K562 (cell line): ENCODE results near the gene SYNJ2. TPM values are rescaled to one million over a fixed set of nuclear protein-coding genes. Genes with fewer than 3 reads are reported as not detected.

Source experiments
- AFF1 ChIP-seq, 2 experiments: fragments of 450-650 bp; IDR thresholded peaks; 2 replicates each; pipeline ENCODE4 v1.6.1; 2018; ENCODE audit warnings: mild to moderate bottlenecking in 2 of 2, low read depth in 1 of 2; ENCODE audit not compliant: partially characterized antibody in 2 of 2
- ATF1 ChIP-seq, 2 experiments: fragments of 450-650 bp in 1 of 2; IDR thresholded peaks; 2 replicates each; pipeline ENCODE4 v1.6.1; 2016; ENCODE audit warnings: missing compliant biosample characterization in 1 of 2, missing genetic modification characterization in 1 of 2
- ATF2 ChIP-seq: sonication (generic); formaldehyde crosslinking; IDR thresholded peaks from 2 replicates; pipeline ENCODE4 v1.8.1; 2022; ENCODE audit warnings: missing genetic modification reagents
- ATF7 ChIP-seq: fragments of 450-650 bp; IDR thresholded peaks from 2 replicates; pipeline ENCODE4 v1.7.1; 2014; ENCODE audit warnings: mild to moderate bottlenecking, moderate library complexity
- JUND ChIP-seq, 2 experiments: IDR thresholded peaks; 2 replicates in 1 of 2; 3 replicates in 1 of 2; pipeline ENCODE4 v1.6.1; 2011; ENCODE audit warnings: borderline replicate concordance in 2 of 2, low read depth in 2 of 2, low read length in 2 of 2, improper control_type of control experiment in 1 of 2, missing biosample characterization in 1 of 2, missing genetic modification characterization in 1 of 2, missing genetic modification reagents in 1 of 2
- KHSRP ChIP-seq: fragments of 450-650 bp; IDR thresholded peaks from 2 replicates; pipeline ENCODE4 v1.6.1; 2017
- LEF1 ChIP-seq: fragments of 450-650 bp; IDR thresholded peaks from 2 replicates; pipeline ENCODE4 v1.6.1; 2016; ENCODE audit warnings: mild to moderate bottlenecking
- MAFK ChIP-seq: IDR thresholded peaks from 2 replicates; pipeline ENCODE4 v1.6.1; 2011; ENCODE audit warnings: low read length, improper control_type of control experiment
- MNT ChIP-seq, 2 experiments: fragments of 450-650 bp; conservative IDR thresholded peaks; 2 replicates each; pipeline ENCODE4 v1.6.1; 2017; ENCODE audit warnings: mild to moderate bottlenecking in 2 of 2, moderate library complexity in 2 of 2
- PTTG1 ChIP-seq: fragments of 450-650 bp; IDR thresholded peaks from 2 replicates; pipeline ENCODE4 v1.6.1; 2016; ENCODE audit warnings: low read depth, mild to moderate bottlenecking, missing genetic modification characterization, missing compliant biosample characterization
- PYGO2 ChIP-seq: fragments of 450-650 bp; IDR thresholded peaks from 2 replicates; pipeline ENCODE4 v1.6.1; 2016; ENCODE audit warnings: mild to moderate bottlenecking, missing genetic modification characterization, moderate library complexity, missing compliant biosample characterization
- RCOR1 ChIP-seq, 2 experiments: IDR thresholded peaks; 2 replicates each; pipeline ENCODE4 v1.6.1; 2012; ENCODE audit warnings: low read depth in 2 of 2, low read length in 2 of 2, borderline replicate concordance in 1 of 2, improper control_type of control experiment in 1 of 2
- TRIM24 ChIP-seq, 2 experiments: fragments of 450-650 bp; IDR thresholded peaks; 2 replicates each; pipeline ENCODE4 v1.6.1; 2016
- U2AF2 ChIP-seq: fragments of 200-400 bp; formaldehyde crosslinking; optimal IDR thresholded peaks from 2 replicates; pipeline ENCODE3; 2017; ENCODE audit warnings: low read depth, mild to moderate bottlenecking, low read length
- ZHX1 ChIP-seq: fragments of 150-350 bp; conservative IDR thresholded peaks from 2 replicates; pipeline ENCODE4 v1.6.1; 2014; ENCODE audit warnings: low read length
- ZNF134 ChIP-seq: fragments of 250-450 bp; sonication (Bioruptor Pico); conservative IDR thresholded peaks from 2 replicates; pipeline ENCODE4 v1.4.0; 2020
- ZNF165 ChIP-seq: fragments of 250-450 bp; sonication (Bioruptor Pico); IDR thresholded peaks from 2 replicates; pipeline ENCODE4 v1.4.0; 2020; ENCODE audit warnings: borderline replicate concordance
- ZNF695 ChIP-seq: fragments of 450-650 bp; formaldehyde crosslinking; IDR thresholded peaks from 2 replicates; pipeline ENCODE4 v1.4.0; 2020; ENCODE audit warnings: mild to moderate bottlenecking, moderate library complexity
- polyA plus RNA-seq, 8 experiments: library from polyadenylated mRNA; depleted of rRNA in 4 of 8; stranded (reverse) in 5 of 8; unstranded in 3 of 8; fragments of >200 nt; fragmentation: Nextera tagmentation in 2 of 8; fragmentation: Illumina TruSeq in 1 of 8; extraction: Ambion mirVana in 2 of 8; extraction: Trizol in 1 of 8; gene quantifications; 2 replicates each; pipeline versions ENCODE4 v1.2.1 to v1.2.3, GENCODE V29; 2011 to 2014; ENCODE audit warnings: inconsistent platforms in 1 of 8, missing spikeins in 1 of 8
- total RNA-seq, 7 experiments: library from RNA; depleted of rRNA in 6 of 7; stranded (reverse); fragments of >200 nt in 6 of 7; fragmentation: Illumina TruSeq in 2 of 7; extraction: Trizol in 2 of 7; gene quantifications; 2 replicates each; pipeline versions ENCODE4 v1.2.1 to v1.2.3, GENCODE V29; 2011 to 2021; ENCODE audit warnings: low replicate concordance in 1 of 7

Gene SYNJ2
- total and polyA plus RNA-seq, 9 of the 15 experiments (the other 6 are each of a cell fraction or from before 2014, with no cell fraction given), result 3.0 to 27.7 (median 17.8) TPM

- TF ChIP-seq MAFK, result no peak
- TF ChIP-seq MNT (conservative IDR thresholded peaks at IDR 0.05), result no peak; a peak in 1 of 4 replicates
- no peak for TF ChIP-seq AFF1 (IDR thresholded peaks at IDR 0.05; ENCODE audit: low read depth in 1 of 2, partially characterized antibody in 2 of 2)
- no peak for TF ChIP-seq ZNF165 (CRISPR knock-in tag)
- TF ChIP-seq KHSRP, result no peak
- no peak for TF ChIP-seq LEF1
- TF ChIP-seq U2AF2, result no peak
- TF ChIP-seq ZNF695, result no peak
- no peak for TF ChIP-seq ATF1 (CRISPR knock-in tag; IDR thresholded peaks at IDR 0.05)
- peak; percentile 31; the same call in 1 of the 2 replicates for TF ChIP-seq ATF1 (tag; IDR thresholded peaks at IDR 0.05)
- TF ChIP-seq RCOR1 (IDR thresholded peaks at IDR 0.05; ENCODE audit: borderline replicate concordance in 1 of 2, low read depth in 2 of 2, low read length in 2 of 2), result peak in 1 of 2 experiments; percentile 19; a peak in 1 of 4 replicates
- TF ChIP-seq JUND (IDR thresholded peaks at IDR 0.05; ENCODE audit: borderline replicate concordance, low read depth, low read length), result no peak
- TF ChIP-seq JUND (tag; IDR thresholded peaks at IDR 0.05; ENCODE audit: borderline replicate concordance, low read depth, low read length), result peak; percentile 31; the same call in 1 of the 3 replicates
- no peak for TF ChIP-seq PTTG1 (tag)
- no peak for TF ChIP-seq TRIM24 (IDR thresholded peaks at IDR 0.05)
- no peak for TF ChIP-seq ZHX1
- no peak for TF ChIP-seq PYGO2 (tag)
- TF ChIP-seq ATF7, result no peak
- no peak for TF ChIP-seq ZNF134 (CRISPR knock-in tag)
- TF ChIP-seq ATF2, result no peak
These were observed 43.1 kb downstream of the SYNJ2 start (continued) for GRCh38 chr6:158024566-158025297.
